Mammary epithelial cell (primary cell): ENCODE data around the gene CDH10.

Source experiments
- EZH2 ChIP-seq: IDR thresholded peaks from 2 replicates; pipeline ENCODE4 v1.6.1; 2012; ENCODE audit warnings: low read length, inconsistent platforms, borderline replicate concordance
- TF ChIP-seq, protein P1 (sequence below), 2 donors: IDR thresholded peaks in 1 of 2; conservative IDR thresholded peaks in 1 of 2; 2 replicates each; pipeline ENCODE4 v1.5.1; 2011 to 2012; ENCODE audit warnings: inconsistent platforms in 2 of 2, low read length in 2 of 2, mild to moderate bottlenecking in 2 of 2, control low read depth in 1 of 2, low read depth in 1 of 2; ENCODE audit not compliant: insufficient read depth in 1 of 2; ENCODE audit errors: extremely low read depth in 1 of 2

DNA sequence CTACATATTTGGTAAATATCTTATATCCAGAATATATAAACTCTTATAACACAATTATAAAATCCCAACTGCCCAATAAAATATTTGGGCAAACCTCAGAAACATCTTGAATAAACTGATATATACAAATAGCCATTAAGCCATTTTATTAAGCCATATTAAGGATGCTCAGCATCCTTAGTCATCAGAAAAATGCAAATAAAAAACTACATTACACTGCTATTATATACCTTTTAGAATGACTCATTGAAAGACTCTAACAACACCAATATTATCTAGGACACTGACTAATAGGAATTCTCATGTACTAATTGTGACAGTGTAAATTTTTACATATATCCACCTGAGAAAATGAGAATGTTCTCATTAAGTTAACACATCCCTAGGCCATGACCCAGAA is 77.8 kb downstream of the CDH10 start:
- TF ChIP-seq, protein P1, sequence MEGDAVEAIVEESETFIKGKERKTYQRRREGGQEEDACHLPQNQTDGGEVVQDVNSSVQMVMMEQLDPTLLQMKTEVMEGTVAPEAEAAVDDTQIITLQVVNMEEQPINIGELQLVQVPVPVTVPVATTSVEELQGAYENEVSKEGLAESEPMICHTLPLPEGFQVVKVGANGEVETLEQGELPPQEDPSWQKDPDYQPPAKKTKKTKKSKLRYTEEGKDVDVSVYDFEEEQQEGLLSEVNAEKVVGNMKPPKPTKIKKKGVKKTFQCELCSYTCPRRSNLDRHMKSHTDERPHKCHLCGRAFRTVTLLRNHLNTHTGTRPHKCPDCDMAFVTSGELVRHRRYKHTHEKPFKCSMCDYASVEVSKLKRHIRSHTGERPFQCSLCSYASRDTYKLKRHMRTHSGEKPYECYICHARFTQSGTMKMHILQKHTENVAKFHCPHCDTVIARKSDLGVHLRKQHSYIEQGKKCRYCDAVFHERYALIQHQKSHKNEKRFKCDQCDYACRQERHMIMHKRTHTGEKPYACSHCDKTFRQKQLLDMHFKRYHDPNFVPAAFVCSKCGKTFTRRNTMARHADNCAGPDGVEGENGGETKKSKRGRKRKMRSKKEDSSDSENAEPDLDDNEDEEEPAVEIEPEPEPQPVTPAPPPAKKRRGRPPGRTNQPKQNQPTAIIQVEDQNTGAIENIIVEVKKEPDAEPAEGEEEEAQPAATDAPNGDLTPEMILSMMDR (conservative IDR thresholded peaks at IDR 0.05 in 1 of 2, IDR thresholded peaks at IDR 0.05 in 1 of 2; ENCODE audit: extremely low read depth in 1 of 2, insufficient read depth in 1 of 2, low read depth in 1 of 2, low read length in 2 of 2): no peak
- TF ChIP-seq EZH2: no peak
